Keratinocyte (primary cell): ENCODE data around the gene MIGA2. TPM values are rescaled to one million over a fixed set of nuclear protein-coding genes. Genes with fewer than 3 reads are reported as not detected.

ENCODE experiments used
- DNase-seq: peaks from one replicate; pipeline ENCODE4 v3.0.0-alpha.2; 2011; ENCODE audit warnings: low read depth, missing footprints, low spot score
- FAIRE-seq: peaks from 2 replicates; lab custom pipeline; 2011; peaks lifted over from hg19 to GRCh38; lab: Jason Lieb, UNC
- H2AFZ ChIP-seq: 2 replicates; pipeline ENCODE4 v1.6.0; 2012; ENCODE audit warnings: low read length, control low read depth, inconsistent platforms; ENCODE audit not compliant: control insufficient read depth
- H3K27ac ChIP-seq: 2 replicates; pipeline ENCODE4 v1.5.1; 2011; ENCODE audit warnings: low read length; ENCODE audit not compliant: control insufficient read depth, insufficient read depth
- H3K27me3 ChIP-seq: 3 replicates; pipeline ENCODE4 v1.6.0; 2011; ENCODE audit warnings: low read length; ENCODE audit not compliant: control insufficient read depth, insufficient read depth; ENCODE audit errors: extremely low read depth
- H3K36me3 ChIP-seq, 2 experiments: 2 replicates in 1 of 2; 3 replicates in 1 of 2; pipeline ENCODE4 v1.5.1; 2011; ENCODE audit warnings: low read length in 2 of 2, mild to moderate bottlenecking in 1 of 2; ENCODE audit not compliant: control insufficient read depth in 2 of 2, insufficient read depth in 2 of 2; ENCODE audit errors: extremely low read depth in 1 of 2
- H3K4me1 ChIP-seq: 3 replicates; pipeline ENCODE4 v1.5.1; 2011; ENCODE audit warnings: low read length; ENCODE audit not compliant: control insufficient read depth, insufficient read depth; ENCODE audit errors: extremely low read depth
- H3K4me2 ChIP-seq: 3 replicates; pipeline ENCODE4 v1.6.0; 2011; ENCODE audit warnings: low read depth, low read length; ENCODE audit not compliant: control insufficient read depth, insufficient read depth; ENCODE audit errors: extremely low read depth
- H3K4me3 ChIP-seq, 3 experiments: fragments of 200-600 bp in 1 of 3; sonication (generic) in 1 of 3; 2 replicates in 2 of 3; 3 replicates in 1 of 3; pipeline ENCODE4 v1.5.1; 2011 to 2016; ENCODE audit warnings: low read length in 3 of 3, mild to moderate bottlenecking in 3 of 3, control low read depth in 2 of 3, inconsistent platforms in 1 of 3, low read depth in 1 of 3, mixed read lengths in 1 of 3, mixed run types in 1 of 3, moderate library complexity in 1 of 3; ENCODE audit not compliant: control insufficient read depth in 2 of 3, insufficient read depth in 2 of 3; ENCODE audit errors: extremely low read depth in 1 of 3
- H3K79me2 ChIP-seq: 2 replicates; pipeline ENCODE4 v1.6.0; 2012; ENCODE audit warnings: low read length; ENCODE audit not compliant: control insufficient read depth, insufficient read depth
- H3K9ac ChIP-seq: 3 replicates; pipeline ENCODE4 v1.6.0; 2011; ENCODE audit warnings: low read length; ENCODE audit not compliant: control insufficient read depth, insufficient read depth; ENCODE audit errors: extremely low read depth
- H3K9me1 ChIP-seq: 3 replicates; pipeline ENCODE4 v1.6.0; 2011; ENCODE audit warnings: low read length; ENCODE audit not compliant: control insufficient read depth, insufficient read depth; ENCODE audit errors: extremely low read depth
- H3K9me3 ChIP-seq: 2 replicates; pipeline ENCODE4 v1.5.1; 2012; ENCODE audit warnings: low read depth, low read length; ENCODE audit not compliant: control insufficient read depth
- H4K20me1 ChIP-seq: 3 replicates; pipeline ENCODE4 v1.6.0; 2011; ENCODE audit warnings: low read length; ENCODE audit not compliant: control insufficient read depth, insufficient read depth; ENCODE audit errors: extremely low read depth
- EZH2 ChIP-seq: IDR thresholded peaks from one replicate; pipeline ENCODE4 v1.6.1; 2012; ENCODE audit warnings: inconsistent platforms, mild to moderate bottlenecking, low read length, moderate library complexity
- dilution Hi-C: fragments of 300-500 bp; cut with MboI; formaldehyde crosslinking; loops from one replicate; pipeline ENCODE4 v1.7.0; 2020; ENCODE audit warnings: low sequenced_read_pairs; ENCODE audit not compliant: extremely low pct_ligation_motif_present
- polyA plus RNA-seq, 5 experiments: library from polyadenylated mRNA; depleted of rRNA in 3 of 5; stranded (reverse) in 3 of 5; stranded (forward) in 1 of 5; unstranded in 1 of 5; fragments of >200 nt; gene quantifications; 1 replicate in 1 of 5; 2 replicates in 3 of 5; 3 replicates in 1 of 5; pipeline versions ENCODE4 v1.2.1 to v1.2.3, GENCODE V29; 2011 to 2012; ENCODE audit warnings: missing spikeins in 2 of 5, low read depth in 1 of 5, low replicate concordance in 1 of 5
- TF ChIP-seq, protein P1 (sequence below), 3 experiments: IDR thresholded peaks in 1 of 3; conservative IDR thresholded peaks in 1 of 3; optimal IDR thresholded peaks in 1 of 3; 2 replicates in 2 of 3; 3 replicates in 1 of 3; pipeline versions ENCODE3 to v1.5.1; 2011; ENCODE audit warnings: low read length in 3 of 3, mild to moderate bottlenecking in 3 of 3, moderate library complexity in 2 of 3, control low read depth in 1 of 3, inconsistent platforms in 1 of 3; ENCODE audit not compliant: insufficient read depth in 2 of 3; ENCODE audit errors: extremely low read depth in 1 of 3

The MIGA2 gene
- polyA plus RNA-seq, 1 donor (not counting 4 experiments of a cell fraction or from before 2014, with no cell fraction given) = 8.5 TPM

DNA sequence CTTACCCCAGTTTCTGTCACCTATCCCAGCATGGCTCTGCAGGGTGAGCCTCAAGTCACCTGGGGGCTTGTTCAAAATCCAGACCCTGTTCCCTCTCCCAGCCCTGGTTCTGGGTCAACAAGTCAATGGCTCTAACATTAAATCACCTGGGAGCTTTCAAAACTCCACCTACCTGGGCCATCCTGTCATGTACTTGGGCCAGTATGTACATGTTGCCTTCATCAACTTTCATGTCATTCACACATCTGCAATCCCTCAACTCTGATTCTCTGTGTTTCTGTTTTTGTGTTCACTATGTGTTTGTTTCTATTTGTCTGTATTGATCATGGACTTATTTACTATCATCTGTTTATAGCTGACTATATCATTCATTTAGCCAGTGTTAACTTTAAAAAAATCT, 6.2 kb upstream of the MIGA2 start:
- peak overlapping the region; percentile 42 for H3K4me2 ChIP-seq
- H2AFZ ChIP-seq = no peak overlapping the region
- H3K36me3 ChIP-seq = no peaks in the 10 kb centered on the region
- H3K27ac ChIP-seq = no peak overlapping the region
- no peaks in the 10 kb centered on the region for H4K20me1 ChIP-seq
- DNase-seq (no peak), FAIRE-seq (no peak)
- H3K79me2 ChIP-seq = peaks cover 16% of the 10 kb centered on the region
- dilution Hi-C loops = no loop called here
- H3K9me3 ChIP-seq = no peaks in the 10 kb centered on the region
- H3K9ac ChIP-seq = no peak overlapping the region
- H3K27me3 ChIP-seq = no peaks in the 10 kb centered on the region
- H3K4me3 ChIP-seq = no peak overlapping the region
- TF ChIP-seq EZH2 = no peak
- TF ChIP-seq, protein P1, sequence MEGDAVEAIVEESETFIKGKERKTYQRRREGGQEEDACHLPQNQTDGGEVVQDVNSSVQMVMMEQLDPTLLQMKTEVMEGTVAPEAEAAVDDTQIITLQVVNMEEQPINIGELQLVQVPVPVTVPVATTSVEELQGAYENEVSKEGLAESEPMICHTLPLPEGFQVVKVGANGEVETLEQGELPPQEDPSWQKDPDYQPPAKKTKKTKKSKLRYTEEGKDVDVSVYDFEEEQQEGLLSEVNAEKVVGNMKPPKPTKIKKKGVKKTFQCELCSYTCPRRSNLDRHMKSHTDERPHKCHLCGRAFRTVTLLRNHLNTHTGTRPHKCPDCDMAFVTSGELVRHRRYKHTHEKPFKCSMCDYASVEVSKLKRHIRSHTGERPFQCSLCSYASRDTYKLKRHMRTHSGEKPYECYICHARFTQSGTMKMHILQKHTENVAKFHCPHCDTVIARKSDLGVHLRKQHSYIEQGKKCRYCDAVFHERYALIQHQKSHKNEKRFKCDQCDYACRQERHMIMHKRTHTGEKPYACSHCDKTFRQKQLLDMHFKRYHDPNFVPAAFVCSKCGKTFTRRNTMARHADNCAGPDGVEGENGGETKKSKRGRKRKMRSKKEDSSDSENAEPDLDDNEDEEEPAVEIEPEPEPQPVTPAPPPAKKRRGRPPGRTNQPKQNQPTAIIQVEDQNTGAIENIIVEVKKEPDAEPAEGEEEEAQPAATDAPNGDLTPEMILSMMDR (optimal IDR thresholded peaks at IDR 0.05 in 1 of 3, IDR thresholded peaks at IDR 0.05 in 1 of 3, conservative IDR thresholded peaks at IDR 0.05 in 1 of 3; ENCODE audit: extremely low read depth in 1 of 3, insufficient read depth in 2 of 3, low read length in 3 of 3) = no peak
- peaks cover 28% of the 10 kb centered on the region for H3K4me1 ChIP-seq
- H3K9me1 ChIP-seq = peaks cover 6% of the 10 kb centered on the region

DNA sequence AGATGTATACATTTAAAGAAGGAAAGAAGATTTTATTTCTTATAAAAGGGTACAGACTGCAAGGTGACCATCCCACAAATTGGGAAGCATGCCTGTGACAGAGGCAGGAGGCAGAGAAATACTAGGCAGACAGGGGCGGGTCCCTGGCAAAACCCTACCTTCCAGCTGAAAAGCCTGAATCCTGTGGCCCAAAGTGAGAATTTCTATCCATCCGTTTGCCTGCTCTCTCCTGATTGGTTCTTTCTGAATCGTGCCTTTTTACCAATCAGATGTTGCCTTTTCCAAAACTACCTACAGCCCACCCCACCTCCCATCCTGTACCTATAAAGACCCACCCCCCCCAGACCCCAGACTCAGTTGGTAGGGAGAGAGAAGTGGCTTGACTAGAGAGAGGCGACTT, 4.9 kb upstream of the MIGA2 start:
- FAIRE-seq = no peak
- H3K4me2 ChIP-seq = no peak overlapping the region
- no peak overlapping the region for H3K9ac ChIP-seq
- H3K4me3 ChIP-seq = no peak overlapping the region
- DNase-seq = no peak
- no peaks in the 10 kb centered on the region for H3K36me3 ChIP-seq
- H3K4me1 ChIP-seq = peaks cover 27% of the 10 kb centered on the region
- H3K27me3 ChIP-seq = no peaks in the 10 kb centered on the region
- H3K27ac ChIP-seq = no peak overlapping the region
- TF ChIP-seq, protein P1 (optimal IDR thresholded peaks at IDR 0.05 in 1 of 3, IDR thresholded peaks at IDR 0.05 in 1 of 3, conservative IDR thresholded peaks at IDR 0.05 in 1 of 3; ENCODE audit: extremely low read depth in 1 of 3, insufficient read depth in 2 of 3, low read length in 3 of 3) = no peak
- TF ChIP-seq EZH2 = no peak
- H3K9me1 ChIP-seq = peaks cover 4% of the 10 kb centered on the region
- dilution Hi-C loops = no loop called here
- H3K79me2 ChIP-seq = peaks cover 10% of the 10 kb centered on the region
- no peak overlapping the region for H2AFZ ChIP-seq
- no peaks in the 10 kb centered on the region for H4K20me1 ChIP-seq
- H3K9me3 ChIP-seq = no peaks in the 10 kb centered on the region
